Spleen (tissue), 7 donors: ENCODE results near the gene METTL26.

ENCODE experiments used
- CTCF ChIP-seq, 11 experiments: fragments of 200-600 bp in 7 of 11; fragments of 450-650 bp in 4 of 11; sonication (generic) in 4 of 11; IDR thresholded peaks in 8 of 11; conservative IDR thresholded peaks in 3 of 11; 1 replicate in 7 of 11; 2 replicates in 4 of 11; pipeline versions ENCODE4 v1.4.0 to v1.8.0; 2016 to 2021; ENCODE audit warnings: antibody characterized with exemption in 11 of 11, inconsistent platforms in 4 of 11, mild to moderate bottlenecking in 1 of 11
- POLR2A ChIP-seq, 3 donors: fragments of 450-650 bp; IDR thresholded peaks; one replicate each; pipeline ENCODE4 v1.5.1; 2017; ENCODE audit warnings: antibody characterized with exemption in 3 of 3, mild to moderate bottlenecking in 1 of 3
- donor health status: DM: no; HTN: no; CAD: no; lungs with moderate emphysema.
- donor health status: DM: no; HTN: no; CAD: no.
- donor health status: DM: no; HTN: no; CAD: no.

- TF ChIP-seq CTCF (IDR thresholded peaks at IDR 0.05 in 8 of 11, conservative IDR thresholded peaks at IDR 0.05 in 3 of 11) (no peak), POLR2A (IDR thresholded peaks at IDR 0.05) (no peak)
Measured at GRCh38 chr16:588639-588888, 47.5 kb downstream of the METTL26 start.
